ENCODE measurements around the gene AASDH. TPM values are rescaled to one million over a fixed set of nuclear protein-coding genes. Genes with fewer than 3 reads are reported as not detected.

The AASDH gene, protein sequence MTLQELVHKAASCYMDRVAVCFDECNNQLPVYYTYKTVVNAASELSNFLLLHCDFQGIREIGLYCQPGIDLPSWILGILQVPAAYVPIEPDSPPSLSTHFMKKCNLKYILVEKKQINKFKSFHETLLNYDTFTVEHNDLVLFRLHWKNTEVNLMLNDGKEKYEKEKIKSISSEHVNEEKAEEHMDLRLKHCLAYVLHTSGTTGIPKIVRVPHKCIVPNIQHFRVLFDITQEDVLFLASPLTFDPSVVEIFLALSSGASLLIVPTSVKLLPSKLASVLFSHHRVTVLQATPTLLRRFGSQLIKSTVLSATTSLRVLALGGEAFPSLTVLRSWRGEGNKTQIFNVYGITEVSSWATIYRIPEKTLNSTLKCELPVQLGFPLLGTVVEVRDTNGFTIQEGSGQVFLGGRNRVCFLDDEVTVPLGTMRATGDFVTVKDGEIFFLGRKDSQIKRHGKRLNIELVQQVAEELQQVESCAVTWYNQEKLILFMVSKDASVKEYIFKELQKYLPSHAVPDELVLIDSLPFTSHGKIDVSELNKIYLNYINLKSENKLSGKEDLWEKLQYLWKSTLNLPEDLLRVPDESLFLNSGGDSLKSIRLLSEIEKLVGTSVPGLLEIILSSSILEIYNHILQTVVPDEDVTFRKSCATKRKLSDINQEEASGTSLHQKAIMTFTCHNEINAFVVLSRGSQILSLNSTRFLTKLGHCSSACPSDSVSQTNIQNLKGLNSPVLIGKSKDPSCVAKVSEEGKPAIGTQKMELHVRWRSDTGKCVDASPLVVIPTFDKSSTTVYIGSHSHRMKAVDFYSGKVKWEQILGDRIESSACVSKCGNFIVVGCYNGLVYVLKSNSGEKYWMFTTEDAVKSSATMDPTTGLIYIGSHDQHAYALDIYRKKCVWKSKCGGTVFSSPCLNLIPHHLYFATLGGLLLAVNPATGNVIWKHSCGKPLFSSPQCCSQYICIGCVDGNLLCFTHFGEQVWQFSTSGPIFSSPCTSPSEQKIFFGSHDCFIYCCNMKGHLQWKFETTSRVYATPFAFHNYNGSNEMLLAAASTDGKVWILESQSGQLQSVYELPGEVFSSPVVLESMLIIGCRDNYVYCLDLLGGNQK
- 16.9 and 23.3 TPM in 2 replicates for total RNA-seq (ENCODE audit: low replicate concordance)

DNA sequence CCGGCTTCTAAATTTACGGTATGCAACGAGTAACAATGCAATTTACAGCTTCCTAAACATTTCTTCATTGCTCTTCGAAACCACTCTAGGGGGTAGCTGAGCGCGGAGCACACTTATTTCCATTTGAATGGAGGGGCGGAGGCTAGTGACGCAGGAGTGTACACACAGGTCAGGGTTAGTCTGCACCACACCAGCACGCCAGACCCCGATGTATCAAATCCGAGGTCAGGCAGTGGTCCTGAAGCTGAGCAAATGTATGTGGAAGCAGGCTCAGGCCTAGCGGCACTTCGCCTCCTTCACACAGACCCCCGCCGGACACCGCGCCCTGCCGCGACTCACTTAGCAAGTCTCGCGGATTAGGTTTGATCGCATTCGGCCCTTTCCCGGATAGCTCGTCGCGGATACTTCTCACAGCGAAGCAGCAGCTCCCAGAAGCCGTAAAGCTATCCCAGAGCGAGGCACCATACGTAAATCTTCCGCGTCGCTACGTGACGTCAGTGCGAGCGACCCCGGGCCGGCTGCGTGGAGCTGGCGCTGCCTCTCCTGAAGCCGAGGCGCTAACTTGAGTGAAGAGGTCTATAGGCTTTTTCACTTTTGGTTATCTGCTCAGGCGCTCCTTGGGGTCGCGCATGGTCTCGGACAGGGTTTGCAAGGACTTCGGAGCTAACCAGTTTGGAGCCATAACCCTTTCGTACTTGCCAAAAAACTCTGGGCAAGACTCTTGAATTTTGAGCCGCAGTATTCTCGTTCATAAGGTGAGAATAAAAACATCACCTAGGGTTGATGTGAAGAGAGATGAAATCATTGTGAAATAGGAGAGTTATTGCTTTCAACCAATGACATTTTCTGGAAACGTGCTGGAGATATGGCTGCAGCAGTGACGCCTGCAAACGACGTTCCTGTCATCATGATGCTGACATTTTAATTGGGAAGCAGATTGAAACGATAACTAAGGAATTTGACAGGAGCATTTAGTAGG, at the start of gene AASDH:
TSS of gene AASDH (minus strand) at position 469 of the 979 bp plus-strand sequence. CDS start 3,192 bp downstream, outside the sequence.
- peak within 1 kb of the TSS; percentile 95 for H3K4me3 ChIP-seq (ENCODE audit: low read depth, low read length)
- TF ChIP-seq, protein P1, sequence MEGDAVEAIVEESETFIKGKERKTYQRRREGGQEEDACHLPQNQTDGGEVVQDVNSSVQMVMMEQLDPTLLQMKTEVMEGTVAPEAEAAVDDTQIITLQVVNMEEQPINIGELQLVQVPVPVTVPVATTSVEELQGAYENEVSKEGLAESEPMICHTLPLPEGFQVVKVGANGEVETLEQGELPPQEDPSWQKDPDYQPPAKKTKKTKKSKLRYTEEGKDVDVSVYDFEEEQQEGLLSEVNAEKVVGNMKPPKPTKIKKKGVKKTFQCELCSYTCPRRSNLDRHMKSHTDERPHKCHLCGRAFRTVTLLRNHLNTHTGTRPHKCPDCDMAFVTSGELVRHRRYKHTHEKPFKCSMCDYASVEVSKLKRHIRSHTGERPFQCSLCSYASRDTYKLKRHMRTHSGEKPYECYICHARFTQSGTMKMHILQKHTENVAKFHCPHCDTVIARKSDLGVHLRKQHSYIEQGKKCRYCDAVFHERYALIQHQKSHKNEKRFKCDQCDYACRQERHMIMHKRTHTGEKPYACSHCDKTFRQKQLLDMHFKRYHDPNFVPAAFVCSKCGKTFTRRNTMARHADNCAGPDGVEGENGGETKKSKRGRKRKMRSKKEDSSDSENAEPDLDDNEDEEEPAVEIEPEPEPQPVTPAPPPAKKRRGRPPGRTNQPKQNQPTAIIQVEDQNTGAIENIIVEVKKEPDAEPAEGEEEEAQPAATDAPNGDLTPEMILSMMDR (IDR thresholded peaks at IDR 0.05; ENCODE audit: insufficient read depth, low read length): no peak

DNA sequence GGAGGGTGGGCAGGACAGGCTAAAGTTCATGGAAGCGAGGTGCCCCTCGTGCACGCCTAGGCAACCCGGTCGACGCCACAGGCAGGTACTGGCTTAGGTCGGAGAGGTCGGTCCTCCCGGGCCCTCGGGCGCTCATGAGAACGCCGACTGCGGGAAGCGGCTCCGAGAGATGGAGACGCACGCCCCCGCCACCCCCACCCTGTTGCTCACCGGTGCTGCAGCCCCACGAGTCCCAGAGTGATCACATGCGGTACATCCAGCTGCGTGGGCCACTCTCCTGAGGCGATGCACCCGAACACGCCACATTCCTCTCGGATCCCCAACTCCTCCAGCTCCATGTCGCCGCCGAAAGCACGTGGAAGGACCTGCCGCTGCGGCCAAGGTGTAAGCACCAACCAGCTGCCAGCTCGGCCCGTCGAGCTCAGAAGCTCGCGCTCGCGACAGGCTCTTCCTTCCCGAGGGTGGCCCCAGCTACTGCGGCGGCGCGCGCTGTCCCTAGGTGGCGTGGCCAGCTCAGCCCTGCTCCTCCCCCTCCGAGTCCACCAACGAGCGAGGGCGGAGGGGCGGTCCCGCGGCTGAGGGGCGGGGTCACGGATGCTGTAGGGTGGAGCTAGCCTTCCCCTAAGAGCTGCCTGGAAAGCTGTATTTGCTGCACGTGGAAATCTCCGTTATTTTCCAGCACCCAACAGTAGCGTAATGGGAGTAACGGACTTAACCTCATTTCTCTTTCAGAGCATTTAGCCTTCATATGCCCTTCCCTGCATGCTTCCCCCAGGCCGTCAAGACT, 48.0 kb upstream of the AASDH start, which contains the start of gene PPAT:
TSS of gene PPAT (minus strand) at position 476 of the 787 bp plus-strand sequence. CDS start at position 338, 138 bp downstream.
- DNase-seq (ENCODE audit: low read depth): peak; percentile 95
- TF ChIP-seq, protein P1 (IDR thresholded peaks at IDR 0.05; ENCODE audit: insufficient read depth, low read length): peak; percentile 26

More for the DNA sequence above, at the start of gene AASDH:
- DNase-seq (ENCODE audit: low read depth): peak; percentile 95

DNA sequence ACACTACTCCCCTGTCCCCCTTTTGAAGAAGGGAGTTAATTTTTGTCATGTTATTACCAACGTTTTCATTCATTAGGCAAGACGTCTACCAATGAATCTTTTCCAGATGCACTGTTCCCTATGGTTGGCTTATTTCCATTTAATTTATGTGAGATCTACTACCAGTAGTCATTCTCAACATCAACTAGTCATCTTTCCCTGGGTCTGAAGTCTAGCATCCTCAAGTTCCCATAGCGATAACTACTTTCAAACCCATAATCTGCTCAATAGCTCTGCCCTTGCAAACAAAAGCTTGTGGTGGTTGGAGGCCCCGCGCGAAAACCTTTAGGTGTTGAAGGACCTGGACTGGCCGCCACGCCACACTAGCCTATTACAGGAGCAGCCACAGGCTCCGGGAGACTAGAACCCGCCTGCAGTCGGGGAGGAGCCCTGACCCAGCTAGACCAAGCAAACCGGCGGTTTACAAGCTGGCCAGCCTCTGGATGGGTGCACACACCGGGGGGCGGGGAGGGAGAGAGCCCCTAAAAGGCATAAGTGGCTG, 47.4 kb upstream of the AASDH start:
- H3K4me3 ChIP-seq (ENCODE audit: low read depth, low read length): peak overlapping the region; percentile 91
- TF ChIP-seq, protein P1 (IDR thresholded peaks at IDR 0.05; ENCODE audit: insufficient read depth, low read length): no peak
- DNase-seq (ENCODE audit: low read depth): peak; percentile 47

More for the DNA sequence above, 48.0 kb upstream of the AASDH start, which contains the start of gene PPAT:
- H3K4me3 ChIP-seq (ENCODE audit: low read depth, low read length): peak within 1 kb of the TSS; percentile 91

DNA sequence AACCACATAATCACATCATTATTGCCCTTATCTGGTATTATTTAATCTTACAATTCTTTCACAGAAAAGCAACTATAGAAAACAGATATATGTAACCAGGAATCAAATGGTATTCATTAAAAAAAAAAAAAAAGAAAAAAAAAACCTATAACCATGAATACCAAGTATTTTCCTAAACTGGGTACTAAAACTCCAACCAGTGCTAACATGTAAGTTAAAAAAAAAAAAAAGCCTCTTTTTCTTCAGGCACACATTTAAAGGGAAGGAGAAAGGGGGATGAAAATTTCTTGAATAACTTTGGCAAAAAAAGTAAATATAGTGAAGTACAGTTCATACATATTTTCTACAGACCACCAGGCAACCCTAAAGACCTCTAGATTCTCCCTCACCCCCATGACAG, 46.0 kb upstream of the AASDH start:
- no peak for DNase-seq (ENCODE audit: low read depth)
- H3K4me3 ChIP-seq (ENCODE audit: low read depth, low read length): no peak overlapping the region
- TF ChIP-seq, protein P1 (IDR thresholded peaks at IDR 0.05; ENCODE audit: insufficient read depth, low read length): no peak

DNA sequence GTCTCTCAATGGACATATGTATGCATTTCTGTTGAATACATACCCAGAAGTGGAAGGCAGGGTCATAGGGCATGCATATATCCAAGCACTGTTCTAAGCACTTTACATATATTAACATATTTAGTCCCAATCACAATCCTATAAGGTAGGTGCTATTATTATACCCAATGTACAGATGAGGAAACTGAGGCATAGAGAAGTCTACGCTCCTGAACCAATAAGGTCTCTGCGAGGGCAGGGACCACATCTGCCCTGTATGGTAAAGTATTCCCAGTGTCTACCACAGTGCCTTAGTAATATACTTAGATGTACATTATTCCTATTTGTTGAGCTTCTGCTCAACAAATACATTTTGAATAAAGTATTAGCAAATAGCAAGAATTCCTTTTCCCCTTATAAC, 42.9 kb upstream of the AASDH start:
- TF ChIP-seq, protein P1 (IDR thresholded peaks at IDR 0.05; ENCODE audit: insufficient read depth, low read length): no peak
- no peak overlapping the region for H3K4me3 ChIP-seq (ENCODE audit: low read depth, low read length)
- DNase-seq (ENCODE audit: low read depth): no peak

Data from fibroblast of the aortic adventitia (primary cell).